Gastroesophageal sphincter (tissue), 4 donors: Measurements from ENCODE around the gene ERBIN. TPM values are rescaled to one million over a fixed set of nuclear protein-coding genes. Genes with fewer than 3 reads are reported as not detected.

Source experiments
- ATAC-seq: fragments of 150-250 bp; one replicate; pipeline ENCODE4 v1.9.1; 2016; ENCODE audit warnings: mild to moderate bottlenecking, moderate library complexity
- H3K27ac ChIP-seq, 4 donors: fragments of 200-600 bp; sonication (generic) in 3 of 4; 1 replicate in 3 of 4; 2 replicates in 1 of 4; pipeline ENCODE4 v1.5.1; 2016 to 2019
- H3K27me3 ChIP-seq: fragments of 200-600 bp; sonication (generic); one replicate; pipeline ENCODE4 v1.5.1; 2019
- H3K36me3 ChIP-seq, 2 donors: fragments of 200-600 bp; sonication (generic); one replicate each; pipeline ENCODE4 v1.5.1; 2019; ENCODE audit warnings: control low read depth in 1 of 2
- H3K4me1 ChIP-seq, 3 donors: fragments of 200-600 bp; sonication (generic); 1 replicate in 2 of 3; 2 replicates in 1 of 3; pipeline ENCODE4 v1.5.1; 2016 to 2019; ENCODE audit warnings: control low read depth in 2 of 3
- H3K4me3 ChIP-seq, 2 donors: fragments of 200-600 bp; sonication (generic); one replicate each; pipeline ENCODE4 v1.5.1; 2019; ENCODE audit warnings: mild to moderate bottlenecking in 1 of 2, moderate library complexity in 1 of 2
- H3K9me3 ChIP-seq, 3 donors: fragments of 200-600 bp; sonication (generic); one replicate each; pipeline ENCODE4 v1.5.1; 2017 to 2019; ENCODE audit warnings: control low read depth in 2 of 3
- CTCF ChIP-seq, 4 experiments: fragments of 200-600 bp in 2 of 4; fragments of 450-650 bp in 2 of 4; sonication (generic) in 1 of 4; IDR thresholded peaks; one replicate each; pipeline ENCODE4 v1.5.1; 2017 to 2019; ENCODE audit warnings: antibody characterized with exemption in 4 of 4, mild to moderate bottlenecking in 2 of 4, moderate library complexity in 2 of 4
- EP300 ChIP-seq: sonication (generic); formaldehyde crosslinking; IDR thresholded peaks from one replicate; pipeline ENCODE4 v1.6.1; 2017; ENCODE audit warnings: antibody characterized with exemption, mild to moderate bottlenecking
- POLR2A ChIP-seq, 2 donors: fragments of 450-650 bp; IDR thresholded peaks; one replicate each; pipeline ENCODE4 v1.6.1; 2017; ENCODE audit warnings: antibody characterized with exemption in 2 of 2, mild to moderate bottlenecking in 2 of 2, moderate library complexity in 1 of 2
- POLR2AphosphoS5 ChIP-seq: sonication (generic); formaldehyde crosslinking; IDR thresholded peaks from one replicate; pipeline ENCODE4 v1.6.1; 2017; ENCODE audit warnings: antibody characterized with exemption
- WGBS, 2 donors: methylation state at CpG; one replicate each; pipeline ENCODE4 v1.1.5; 2018; ENCODE audit warnings: low coverage in 1 of 2; 5-methylcytosine and 5-hydroxymethylcytosine counted together
- total RNA-seq, 4 donors: library from RNA; depleted of rRNA; stranded (reverse); fragments of >200 nt; gene quantifications; one replicate each; pipeline ENCODE4 v1.1.0, GENCODE V29; 2016

The ERBIN gene
- total RNA-seq, 4 donors from 2014 or later: 54.4 to 71.6 (median 62.7) TPM

GRCh38 chr5:66066826-66067225 is 140.5 kb downstream of the ERBIN start:
- Histone ChIP-seq H3K4me1 (no peaks in the 10 kb centered on the region), H3K27ac (no peak overlapping the region), H3K4me3 (no peak overlapping the region), H3K27me3 (no peaks in the 10 kb centered on the region), H3K36me3 (peaks cover 0 to 30% of the 10 kb centered on the region in 2 donors), H3K9me3 (no peaks in the 10 kb centered on the region)
- no peak for ATAC-seq
- TF ChIP-seq CTCF (IDR thresholded peaks at IDR 0.05) (no peak), POLR2A (IDR thresholded peaks at IDR 0.05) (no peak), EP300 (no peak), POLR2AphosphoS5 (no peak)
- WGBS, 2 donors: 51 to 65% methylated on average over 2 of the region's 2 CpGs

- WGBS, 2 donors: 82 to 100% methylated on average over 1 of the region's 1 CpG
- Histone ChIP-seq H3K4me3 (no peak overlapping the region), H3K27me3 (no peaks in the 10 kb centered on the region), H3K9me3 (no peaks in the 10 kb centered on the region), H3K4me1 (no peaks in the 10 kb centered on the region), H3K27ac (no peak overlapping the region), H3K36me3 (peaks cover 0 to 30% of the 10 kb centered on the region in 2 donors)
- no peak for ATAC-seq
- TF ChIP-seq POLR2AphosphoS5 (no peak), POLR2A (IDR thresholded peaks at IDR 0.05) (no peak), CTCF (IDR thresholded peaks at IDR 0.05) (no peak), EP300 (no peak)
These were observed 145.7 kb downstream of the ERBIN start for GRCh38 chr5:66072031-66072430.

- Histone ChIP-seq H3K27ac (no peak overlapping the region), H3K27me3 (no peaks in the 10 kb centered on the region), H3K4me1 (no peaks in the 10 kb centered on the region), H3K9me3 (no peaks in the 10 kb centered on the region), H3K4me3 (no peak overlapping the region), H3K36me3 (peaks cover 0 to 48% of the 10 kb centered on the region in 2 donors)
- TF ChIP-seq POLR2A (IDR thresholded peaks at IDR 0.05): no peak
- no peak for TF ChIP-seq CTCF (IDR thresholded peaks at IDR 0.05)
- TF ChIP-seq POLR2AphosphoS5: no peak
- TF ChIP-seq EP300: no peak
- ATAC-seq: no peak
These were observed 148.5 kb downstream of the ERBIN start for GRCh38 chr5:66074901-66075300.

GRCh38 chr5:66080664-66081063 is 154.3 kb downstream of the ERBIN start:
- Histone ChIP-seq H3K36me3 (peaks cover 0 to 44% of the 10 kb centered on the region in 2 donors), H3K4me1 (no peaks in the 10 kb centered on the region), H3K27me3 (no peaks in the 10 kb centered on the region), H3K9me3 (no peaks in the 10 kb centered on the region), H3K4me3 (no peak overlapping the region), H3K27ac (no peak overlapping the region)
- no peak for ATAC-seq
- no peak for TF ChIP-seq CTCF (IDR thresholded peaks at IDR 0.05)
- TF ChIP-seq POLR2AphosphoS5: no peak
- TF ChIP-seq POLR2A (IDR thresholded peaks at IDR 0.05): no peak
- TF ChIP-seq EP300: no peak
- WGBS, 2 donors: 91 to 95% methylated on average over 2 of the region's 2 CpGs

GRCh38 chr5:66089384-66089783 is 163.0 kb downstream of the ERBIN start:
- no peak for ATAC-seq
- WGBS, 2 donors: 100% methylated on average over 1 to 2 of the region's 2 CpGs

More at GRCh38 chr5:66089384-66089783, 163.0 kb downstream of the ERBIN start:
- peaks cover 0 to 10% of the 10 kb centered on the region in 2 donors for H3K36me3 ChIP-seq
- no peak overlapping the region for H3K27ac ChIP-seq
- no peaks in the 10 kb centered on the region for H3K4me1 ChIP-seq
- no peaks in the 10 kb centered on the region for H3K27me3 ChIP-seq
- H3K4me3 ChIP-seq: no peak overlapping the region
- H3K9me3 ChIP-seq: peaks cover 0 to 14% (median 3%) of the 10 kb centered on the region in 3 donors
- TF ChIP-seq EP300 (no peak), CTCF (IDR thresholded peaks at IDR 0.05) (no peak), POLR2A (IDR thresholded peaks at IDR 0.05) (no peak), POLR2AphosphoS5 (no peak)
